Liver (tissue), 3 donors: Measurements from ENCODE around the gene RAB9B.
A peak's percentile ranks its signal among the peaks of the same experiment; 100 is the strongest.

Experiments
- EGR1 ChIP-seq, 2 donors: IDR thresholded peaks; 2 replicates each; pipeline ENCODE4 v1.6.1; 2016 to 2018; ENCODE audit warnings: antibody characterized with exemption in 2 of 2, low read depth in 2 of 2
- FOXA2 ChIP-seq: IDR thresholded peaks from 2 replicates; pipeline ENCODE4 v1.6.1; 2016; ENCODE audit warnings: antibody characterized with exemption
- GABPA ChIP-seq, 2 donors: IDR thresholded peaks in 1 of 2; conservative IDR thresholded peaks in 1 of 2; 2 replicates each; pipeline ENCODE4 v1.6.1; 2016; ENCODE audit warnings: antibody characterized with exemption in 2 of 2, mild to moderate bottlenecking in 1 of 2, moderate library complexity in 1 of 2
- HNF4A ChIP-seq, 2 donors: conservative IDR thresholded peaks; 2 replicates each; pipeline ENCODE4 v1.6.1; 2016; ENCODE audit warnings: antibody characterized with exemption in 2 of 2, mild to moderate bottlenecking in 2 of 2
- HNF4G ChIP-seq: IDR thresholded peaks from 2 replicates; pipeline ENCODE4 v1.6.1; 2016; ENCODE audit warnings: antibody characterized with exemption
- JUND ChIP-seq, 2 donors: IDR thresholded peaks; 2 replicates each; pipeline ENCODE4 v1.6.1; 2016; ENCODE audit warnings: antibody characterized with exemption in 2 of 2
- RAD21 ChIP-seq, 2 donors: IDR thresholded peaks; 2 replicates each; pipeline ENCODE4 v1.6.1; 2016; ENCODE audit warnings: antibody characterized with exemption in 2 of 2, mild to moderate bottlenecking in 2 of 2
- SP1 ChIP-seq: IDR thresholded peaks from 2 replicates; pipeline ENCODE4 v1.6.1; 2018; ENCODE audit warnings: antibody characterized with exemption, mild to moderate bottlenecking
- TAF1 ChIP-seq: conservative IDR thresholded peaks from 2 replicates; pipeline ENCODE4 v1.6.1; 2016; ENCODE audit warnings: antibody characterized with exemption, mild to moderate bottlenecking
- YY1 ChIP-seq: IDR thresholded peaks from 2 replicates; pipeline ENCODE4 v1.6.1; 2016; ENCODE audit warnings: antibody characterized with exemption, mild to moderate bottlenecking
- TF ChIP-seq, protein P1 (sequence below): fragments of 150-350 bp; IDR thresholded peaks from 2 replicates; pipeline ENCODE4 v1.5.1; 2017; ENCODE audit warnings: improper control_type of control experiment, low read depth, low read length; ENCODE audit not compliant: missing input control
- TF ChIP-seq, protein P2 (sequence below): IDR thresholded peaks from 2 replicates; pipeline ENCODE4 v1.6.1; 2016; ENCODE audit warnings: antibody characterized with exemption, mild to moderate bottlenecking
- TF ChIP-seq, protein P3 (sequence below): IDR thresholded peaks from 2 replicates; pipeline ENCODE4 v1.6.1; 2016; ENCODE audit warnings: antibody characterized with exemption
- donor health status: healthy.
- donor health status: healthy.

DNA sequence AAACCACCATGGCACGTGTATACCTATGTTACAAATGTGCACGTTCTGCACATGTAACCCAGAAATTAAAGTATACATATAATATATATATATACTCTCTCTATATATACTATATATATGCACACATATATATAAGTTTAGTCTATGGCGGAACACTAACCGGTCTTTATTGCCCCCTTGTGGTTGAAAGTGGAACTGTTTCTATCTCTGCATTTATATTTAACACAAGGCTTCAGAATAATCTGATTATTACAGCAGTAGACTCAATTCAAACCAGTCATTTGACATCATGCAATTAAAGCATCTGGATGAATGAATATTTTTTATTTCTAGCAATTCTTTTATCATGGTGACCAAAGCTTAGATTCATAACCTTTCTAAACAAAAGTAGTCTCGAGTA, 14.6 kb downstream of the RAB9B start:
- TF ChIP-seq, protein P1, sequence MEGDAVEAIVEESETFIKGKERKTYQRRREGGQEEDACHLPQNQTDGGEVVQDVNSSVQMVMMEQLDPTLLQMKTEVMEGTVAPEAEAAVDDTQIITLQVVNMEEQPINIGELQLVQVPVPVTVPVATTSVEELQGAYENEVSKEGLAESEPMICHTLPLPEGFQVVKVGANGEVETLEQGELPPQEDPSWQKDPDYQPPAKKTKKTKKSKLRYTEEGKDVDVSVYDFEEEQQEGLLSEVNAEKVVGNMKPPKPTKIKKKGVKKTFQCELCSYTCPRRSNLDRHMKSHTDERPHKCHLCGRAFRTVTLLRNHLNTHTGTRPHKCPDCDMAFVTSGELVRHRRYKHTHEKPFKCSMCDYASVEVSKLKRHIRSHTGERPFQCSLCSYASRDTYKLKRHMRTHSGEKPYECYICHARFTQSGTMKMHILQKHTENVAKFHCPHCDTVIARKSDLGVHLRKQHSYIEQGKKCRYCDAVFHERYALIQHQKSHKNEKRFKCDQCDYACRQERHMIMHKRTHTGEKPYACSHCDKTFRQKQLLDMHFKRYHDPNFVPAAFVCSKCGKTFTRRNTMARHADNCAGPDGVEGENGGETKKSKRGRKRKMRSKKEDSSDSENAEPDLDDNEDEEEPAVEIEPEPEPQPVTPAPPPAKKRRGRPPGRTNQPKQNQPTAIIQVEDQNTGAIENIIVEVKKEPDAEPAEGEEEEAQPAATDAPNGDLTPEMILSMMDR: peak; percentile 80
- TF ChIP-seq SP1: no peak
- TF ChIP-seq, protein P2, sequence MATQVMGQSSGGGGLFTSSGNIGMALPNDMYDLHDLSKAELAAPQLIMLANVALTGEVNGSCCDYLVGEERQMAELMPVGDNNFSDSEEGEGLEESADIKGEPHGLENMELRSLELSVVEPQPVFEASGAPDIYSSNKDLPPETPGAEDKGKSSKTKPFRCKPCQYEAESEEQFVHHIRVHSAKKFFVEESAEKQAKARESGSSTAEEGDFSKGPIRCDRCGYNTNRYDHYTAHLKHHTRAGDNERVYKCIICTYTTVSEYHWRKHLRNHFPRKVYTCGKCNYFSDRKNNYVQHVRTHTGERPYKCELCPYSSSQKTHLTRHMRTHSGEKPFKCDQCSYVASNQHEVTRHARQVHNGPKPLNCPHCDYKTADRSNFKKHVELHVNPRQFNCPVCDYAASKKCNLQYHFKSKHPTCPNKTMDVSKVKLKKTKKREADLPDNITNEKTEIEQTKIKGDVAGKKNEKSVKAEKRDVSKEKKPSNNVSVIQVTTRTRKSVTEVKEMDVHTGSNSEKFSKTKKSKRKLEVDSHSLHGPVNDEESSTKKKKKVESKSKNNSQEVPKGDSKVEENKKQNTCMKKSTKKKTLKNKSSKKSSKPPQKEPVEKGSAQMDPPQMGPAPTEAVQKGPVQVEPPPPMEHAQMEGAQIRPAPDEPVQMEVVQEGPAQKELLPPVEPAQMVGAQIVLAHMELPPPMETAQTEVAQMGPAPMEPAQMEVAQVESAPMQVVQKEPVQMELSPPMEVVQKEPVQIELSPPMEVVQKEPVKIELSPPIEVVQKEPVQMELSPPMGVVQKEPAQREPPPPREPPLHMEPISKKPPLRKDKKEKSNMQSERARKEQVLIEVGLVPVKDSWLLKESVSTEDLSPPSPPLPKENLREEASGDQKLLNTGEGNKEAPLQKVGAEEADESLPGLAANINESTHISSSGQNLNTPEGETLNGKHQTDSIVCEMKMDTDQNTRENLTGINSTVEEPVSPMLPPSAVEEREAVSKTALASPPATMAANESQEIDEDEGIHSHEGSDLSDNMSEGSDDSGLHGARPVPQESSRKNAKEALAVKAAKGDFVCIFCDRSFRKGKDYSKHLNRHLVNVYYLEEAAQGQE: no peak
- TF ChIP-seq EGR1 (IDR thresholded peaks at IDR 0.05; ENCODE audit: low read depth in 2 of 2): no peak
- TF ChIP-seq, protein P3, sequence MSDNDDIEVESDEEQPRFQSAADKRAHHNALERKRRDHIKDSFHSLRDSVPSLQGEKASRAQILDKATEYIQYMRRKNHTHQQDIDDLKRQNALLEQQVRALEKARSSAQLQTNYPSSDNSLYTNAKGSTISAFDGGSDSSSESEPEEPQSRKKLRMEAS: no peak
- TF ChIP-seq YY1: no peak
- TF ChIP-seq JUND (IDR thresholded peaks at IDR 0.05): no peak
- TF ChIP-seq RAD21 (IDR thresholded peaks at IDR 0.05): peak; percentile 67 to 73
- TF ChIP-seq HNF4A (conservative IDR thresholded peaks at IDR 0.05): no peak
- no peak for TF ChIP-seq HNF4G
- no peak for TF ChIP-seq GABPA (IDR thresholded peaks at IDR 0.05 in 1 of 2, conservative IDR thresholded peaks at IDR 0.05 in 1 of 2)
- TF ChIP-seq FOXA2: no peak
- no peak for TF ChIP-seq TAF1
